Lower lobe of right lung (tissue), 2 donors: ENCODE data around the gene RUNX3. TPM values are rescaled to one million over a fixed set of nuclear protein-coding genes. Genes with fewer than 3 reads are reported as not detected.

ENCODE experiments used
- ATAC-seq, 2 donors: fragments of 200-7000 bp; cut with Tn5 transposase; one replicate each; pipeline ENCODE4 v1.9.1; 2020 to 2022; ENCODE audit warnings: mild to moderate bottlenecking in 2 of 2, moderate library complexity in 2 of 2
- DNase-seq: peaks from one replicate; pipeline ENCODE4 v3.0.0-alpha.2; 2020
- H3K27ac ChIP-seq: fragments of 200-600 bp; one replicate; pipeline ENCODE4 v1.8.0; 2022
- H3K27me3 ChIP-seq: fragments of 200-600 bp; one replicate; pipeline ENCODE4 v1.8.0; 2022; ENCODE audit warnings: low read depth
- H3K36me3 ChIP-seq: fragments of 200-600 bp; one replicate; pipeline ENCODE4 v1.8.0; 2022; ENCODE audit warnings: mild to moderate bottlenecking
- H3K4me1 ChIP-seq: fragments of 200-600 bp; one replicate; pipeline ENCODE4 v1.8.0; 2022
- H3K4me3 ChIP-seq: fragments of 200-600 bp; one replicate; pipeline ENCODE4 v1.8.0; 2022; ENCODE audit warnings: mild to moderate bottlenecking
- H3K9me3 ChIP-seq: fragments of 200-600 bp; one replicate; pipeline ENCODE4 v1.8.0; 2022
- CTCF ChIP-seq: fragments of 200-600 bp; IDR thresholded peaks from one replicate; pipeline ENCODE4 v1.8.0; 2022; ENCODE audit warnings: antibody characterized with exemption, mild to moderate bottlenecking
- intact Hi-C: fragments of 100-400 bp; cut with DNase I; formaldehyde crosslinking; loops from one replicate; pipeline ENCODE4 v1.11.0; 2022
- total RNA-seq: library from RNA; stranded (reverse); fragmentation: NEBNext Ultra II Directional; extraction: Animal tissue kit (Norgen Biotek cat#: 25700); gene quantifications from one replicate; pipeline ENCODE4 v1.2.1, GENCODE V29; 2021
- donor health status: DM: no; HTN: yes; CAD: no; lungs with severe emphysema.

The RUNX3 gene
- total RNA-seq, 1 donor from 2014 or later = 13.1 TPM

DNA sequence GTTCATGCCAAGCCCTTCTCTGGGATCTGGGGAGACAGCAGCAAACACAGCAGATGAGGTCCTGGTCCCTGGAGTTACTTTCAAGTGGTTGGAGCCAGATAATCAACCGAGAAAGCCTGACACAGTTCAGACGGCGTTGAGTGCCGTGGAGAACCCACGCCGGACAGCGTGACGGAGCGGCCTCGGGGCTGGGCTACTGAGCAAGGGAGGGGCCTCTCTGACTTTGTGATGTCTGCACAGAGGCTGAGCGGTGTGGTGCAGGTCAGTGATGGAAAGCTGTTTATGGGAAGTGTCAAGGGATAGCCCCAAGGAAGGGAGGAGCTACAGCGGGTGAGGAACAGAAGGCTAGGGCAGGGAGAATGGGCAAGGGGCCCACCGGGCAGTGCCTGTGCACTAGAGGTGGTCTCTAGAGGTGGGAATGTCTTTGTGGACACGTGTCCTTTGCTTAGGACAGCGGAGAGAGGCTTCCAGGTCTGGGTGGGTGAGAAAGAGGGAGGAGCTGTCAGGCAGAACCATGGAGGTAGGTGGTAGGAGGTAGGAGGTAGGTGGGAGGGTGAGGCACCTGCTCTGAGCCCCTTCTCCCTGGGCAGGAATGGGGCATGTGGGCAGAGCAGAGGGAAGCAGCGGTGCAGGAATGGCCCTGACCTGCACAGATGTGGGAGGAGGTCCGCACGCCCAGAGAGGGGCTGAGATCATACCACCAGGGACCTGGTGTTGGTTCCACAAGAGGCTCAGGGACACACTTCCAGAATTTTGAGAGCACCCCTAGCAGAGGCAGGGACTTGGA lies 62.8 kb downstream of the RUNX3 start:
- Histone ChIP-seq H3K4me1 (peaks cover 24% of the 10 kb centered on the region), H3K36me3 (no peaks in the 10 kb centered on the region), H3K4me3 (no peak overlapping the region), H3K9me3 (no peaks in the 10 kb centered on the region), H3K27me3 (peaks cover 21% of the 10 kb centered on the region), H3K27ac (no peak overlapping the region)
- intact Hi-C loops = no loop called here
- ATAC-seq = no peak
- no peak for TF ChIP-seq CTCF
- DNase-seq = no peak

DNA sequence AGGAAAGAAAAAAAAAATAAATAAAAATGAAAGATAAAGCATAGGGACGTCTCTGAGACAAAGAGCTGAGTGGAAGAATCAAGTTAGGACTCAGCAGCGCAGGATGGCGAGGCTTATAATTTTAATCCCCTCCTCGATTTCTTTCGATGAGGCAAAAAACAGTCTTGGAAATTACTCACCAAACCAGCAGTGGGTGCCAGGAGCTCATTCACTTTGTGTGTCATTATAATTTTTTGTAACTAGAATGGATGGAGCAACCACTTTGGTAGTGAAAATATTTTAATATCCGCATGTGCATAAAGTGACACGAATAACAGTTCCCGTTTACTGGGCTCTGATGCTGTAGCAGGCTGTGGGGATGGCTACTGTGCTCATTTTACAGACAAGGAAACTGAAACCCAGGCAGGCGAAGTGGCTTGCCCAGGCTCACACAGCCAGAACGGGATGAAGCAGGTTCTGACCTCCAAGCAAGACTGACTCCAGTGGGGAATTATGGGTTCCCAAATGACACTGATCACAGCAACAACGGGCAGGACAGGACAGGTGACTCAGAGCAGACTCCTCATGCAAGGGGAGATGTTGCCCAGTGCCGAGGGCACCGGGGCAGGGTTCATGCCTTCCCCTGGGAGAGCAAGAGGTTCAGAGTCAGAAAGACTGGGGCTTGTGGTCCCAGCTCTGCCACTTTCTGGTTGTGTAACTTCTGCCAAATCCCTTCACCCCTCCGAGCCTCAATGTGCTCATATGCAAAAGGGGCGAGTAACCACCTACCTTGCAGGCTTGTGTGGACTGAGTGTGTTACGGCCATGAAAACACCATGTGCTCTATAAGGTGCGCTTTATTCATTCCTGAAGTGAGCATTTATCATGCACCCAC lies 63.6 kb downstream of the RUNX3 start:
- intact Hi-C loops = no loop called here
- peaks cover 24% of the 10 kb centered on the region for H3K27me3 ChIP-seq

GRCh38 chr1:24865587-24865986 lies 64.5 kb downstream of the RUNX3 start:
- intact Hi-C loops = no loop called here
- H3K36me3 ChIP-seq = no peaks in the 10 kb centered on the region
- no peak for TF ChIP-seq CTCF
- peaks cover 23% of the 10 kb centered on the region for H3K27me3 ChIP-seq
- no peak overlapping the region for H3K27ac ChIP-seq
- H3K9me3 ChIP-seq = no peaks in the 10 kb centered on the region
- no peak for ATAC-seq
- peaks cover 26% of the 10 kb centered on the region for H3K4me1 ChIP-seq
- H3K4me3 ChIP-seq = no peak overlapping the region
- DNase-seq = no peak

More for the DNA sequence above, 63.6 kb downstream of the RUNX3 start:
- Histone ChIP-seq H3K27ac (no peak overlapping the region), H3K36me3 (no peaks in the 10 kb centered on the region), H3K4me1 (peaks cover 30% of the 10 kb centered on the region), H3K9me3 (no peaks in the 10 kb centered on the region), H3K4me3 (no peak overlapping the region)
- ATAC-seq = no peak
- TF ChIP-seq CTCF = no peak
- DNase-seq = no peak

- intact Hi-C loops = no loop called here
- no peak for ATAC-seq
- Histone ChIP-seq H3K36me3 (no peaks in the 10 kb centered on the region), H3K27ac (no peak overlapping the region), H3K4me1 (peaks cover 22% of the 10 kb centered on the region), H3K27me3 (peaks cover 21% of the 10 kb centered on the region), H3K9me3 (no peaks in the 10 kb centered on the region), H3K4me3 (no peak overlapping the region)
- TF ChIP-seq CTCF = no peak
- no peak for DNase-seq
Measured at GRCh38 chr1:24865168-24865567, 64.9 kb downstream of the RUNX3 start.

DNA sequence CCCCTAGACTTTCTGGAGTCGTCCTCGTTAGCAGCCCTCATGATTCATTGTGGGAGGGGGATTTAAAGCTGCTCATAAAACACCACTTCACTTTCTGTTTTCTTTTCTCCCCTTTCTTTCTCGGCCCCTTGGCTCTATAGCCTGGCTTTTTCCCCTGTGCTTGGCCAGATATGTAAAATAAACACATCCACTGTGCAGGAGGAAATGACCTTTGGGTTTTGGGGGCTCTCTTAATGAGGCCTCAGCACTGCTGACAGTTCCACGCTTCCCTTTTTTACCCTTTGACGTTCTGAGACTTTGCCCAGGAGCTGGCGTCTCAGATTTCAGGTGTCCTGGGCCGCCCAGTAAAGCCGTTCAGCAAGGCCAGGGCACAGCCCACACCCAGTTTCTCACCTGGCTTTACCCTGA lies 65.7 kb downstream of the RUNX3 start:
- Histone ChIP-seq H3K27ac (no peak overlapping the region), H3K27me3 (peaks cover 21% of the 10 kb centered on the region), H3K4me1 (peaks cover 22% of the 10 kb centered on the region), H3K9me3 (no peaks in the 10 kb centered on the region), H3K36me3 (no peaks in the 10 kb centered on the region), H3K4me3 (no peak overlapping the region)
- no peak for TF ChIP-seq CTCF
- DNase-seq (no peak), ATAC-seq (no peak)
- intact Hi-C loops = no loop called here
